ENCODE measurements around the gene HDAC4.

GRCh38 chr2:239156516-239157265, 244.1 kb downstream of the HDAC4 start:
- no peak for TF ChIP-seq USF2 (IDR thresholded peaks at IDR 0.05; ENCODE audit: low read depth, low read length)
- no peak for TF ChIP-seq CTCF (conservative IDR thresholded peaks at IDR 0.05; ENCODE audit: low read depth, low read length)
- TF ChIP-seq FOS (IDR thresholded peaks at IDR 0.05; ENCODE audit: low read depth, low read length), result no peak
- TF ChIP-seq CHD1 (IDR thresholded peaks at IDR 0.05; ENCODE audit: low read depth, low read length), result no peak
- TF ChIP-seq POLR2A (IDR thresholded peaks at IDR 0.05; ENCODE audit: low read depth, low read length), result no peak
- TF ChIP-seq ELK1 (IDR thresholded peaks at IDR 0.05; ENCODE audit: borderline replicate concordance, low read depth, low read length), result no peak
- TF ChIP-seq RCOR1 (IDR thresholded peaks at IDR 0.05; ENCODE audit: insufficient replicate concordance, low read length), result no peak
- no peak for TF ChIP-seq CEBPB (IDR thresholded peaks at IDR 0.05; ENCODE audit: low read depth, low read length)
- TF ChIP-seq BHLHE40 (IDR thresholded peaks at IDR 0.05; ENCODE audit: low read depth, low read length), result no peak

All from IMR-90 (cell line).